GM13977 (cell line): ENCODE data around the gene CDH4.

Experiments
- DNase-seq: peaks from one replicate; pipeline ENCODE4 v3.0.0; 2012; ENCODE audit warnings: low spot score
- CTCF ChIP-seq: IDR thresholded peaks from 2 replicates; pipeline ENCODE4 v1.5.1; 2012; ENCODE audit warnings: mild to moderate bottlenecking, control low read depth; ENCODE audit not compliant: insufficient read depth; ENCODE audit errors: extremely low read depth, missing control alignments
- in situ Hi-C: fragments of 300-500 bp; cut with MboI; formaldehyde crosslinking; loops from one replicate; pipeline ENCODE4 v1.12.0; 2022; ENCODE audit warnings: low sequenced_read_pairs, low pct_unique_long_range_greater_than_20kb, mixed read lengths, inconsistent platforms; ENCODE audit not compliant: unreplicated experiment

CDH4 gene

GRCh38 chr20:61891916-61892649 lies 640.0 kb downstream of the CDH4 start:
- no peak for TF ChIP-seq CTCF
- DNase-seq = no peak
- in situ Hi-C loops = no loop called here

GRCh38 chr20:61895016-61895415 lies 643.0 kb downstream of the CDH4 start:
- no peak for DNase-seq
- in situ Hi-C loops = no loop called here

GRCh38 chr20:61895686-61896057 lies 643.6 kb downstream of the CDH4 start:
- TF ChIP-seq CTCF = no peak
- no peak for DNase-seq
- in situ Hi-C loops = no loop called here

More at GRCh38 chr20:61895016-61895415, 643.0 kb downstream of the CDH4 start:
- TF ChIP-seq CTCF = no peak

GRCh38 chr20:61896058-61896961 lies 644.2 kb downstream of the CDH4 start:
- in situ Hi-C loops = no loop called here
- peak; percentile 69 for TF ChIP-seq CTCF
- DNase-seq = peak; percentile 67

GRCh38 chr20:61897401-61898295 lies 645.6 kb downstream of the CDH4 start:
- TF ChIP-seq CTCF = no peak
- no peak for DNase-seq
- in situ Hi-C loops = no loop called here

- DNase-seq = no peak
- no peak for TF ChIP-seq CTCF
- in situ Hi-C loops = no loop called here
These were observed 646.3 kb downstream of the CDH4 start for GRCh38 chr20:61898405-61898804.
